Vagina (tissue), 2 donors: ENCODE results near the gene UPK1A.

Source experiments
- POLR2A ChIP-seq, 2 donors: fragments of 450-650 bp; IDR thresholded peaks; one replicate each; pipeline ENCODE4 v1.6.1; 2017; ENCODE audit warnings: antibody characterized with exemption in 2 of 2, mild to moderate bottlenecking in 2 of 2, moderate library complexity in 2 of 2
- TF ChIP-seq, protein P1 (sequence below), 3 experiments: fragments of 450-650 bp in 2 of 3; fragments of 200-600 bp in 1 of 3; sonication (generic) in 1 of 3; IDR thresholded peaks; one replicate each; pipeline ENCODE4 v1.5.1; 2017 to 2019; ENCODE audit warnings: antibody characterized with exemption in 3 of 3, mild to moderate bottlenecking in 2 of 3, moderate library complexity in 2 of 3

DNA sequence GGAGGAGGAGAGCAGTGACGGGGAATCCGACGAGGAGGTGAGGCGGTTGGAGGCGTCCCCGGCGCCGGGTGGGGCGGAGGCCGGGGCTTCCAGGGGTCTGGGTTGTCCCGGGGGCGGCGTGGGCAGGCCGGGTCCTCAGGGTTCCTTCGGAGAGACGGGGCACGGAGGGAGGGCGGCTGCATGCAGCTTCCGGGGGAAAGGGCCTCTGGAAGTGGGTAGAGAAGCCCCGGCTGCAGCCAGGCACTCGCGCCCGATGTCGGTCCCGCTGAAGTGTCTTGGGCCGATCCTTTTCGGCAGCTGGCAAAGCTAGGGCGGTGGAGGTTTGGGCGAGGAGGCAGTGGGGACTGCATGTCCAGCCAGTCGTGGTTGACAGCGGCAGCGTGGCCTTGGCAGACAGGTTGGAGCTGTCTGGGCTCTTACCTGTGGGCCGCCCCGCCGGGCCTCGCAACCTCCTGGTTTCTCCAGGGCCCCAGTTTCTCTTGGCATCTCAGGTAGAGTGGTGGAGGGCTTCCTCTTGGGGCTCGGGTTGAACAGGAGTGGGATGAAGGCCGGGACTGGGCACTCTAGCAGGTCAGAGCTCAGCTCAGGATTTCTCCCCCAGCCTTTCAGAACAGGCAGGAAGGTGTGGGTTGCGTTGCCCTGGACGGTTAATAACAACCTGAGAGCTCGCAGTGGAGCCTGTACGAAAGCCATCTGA is 52.2 kb downstream of the UPK1A start:
- TF ChIP-seq, protein P1, sequence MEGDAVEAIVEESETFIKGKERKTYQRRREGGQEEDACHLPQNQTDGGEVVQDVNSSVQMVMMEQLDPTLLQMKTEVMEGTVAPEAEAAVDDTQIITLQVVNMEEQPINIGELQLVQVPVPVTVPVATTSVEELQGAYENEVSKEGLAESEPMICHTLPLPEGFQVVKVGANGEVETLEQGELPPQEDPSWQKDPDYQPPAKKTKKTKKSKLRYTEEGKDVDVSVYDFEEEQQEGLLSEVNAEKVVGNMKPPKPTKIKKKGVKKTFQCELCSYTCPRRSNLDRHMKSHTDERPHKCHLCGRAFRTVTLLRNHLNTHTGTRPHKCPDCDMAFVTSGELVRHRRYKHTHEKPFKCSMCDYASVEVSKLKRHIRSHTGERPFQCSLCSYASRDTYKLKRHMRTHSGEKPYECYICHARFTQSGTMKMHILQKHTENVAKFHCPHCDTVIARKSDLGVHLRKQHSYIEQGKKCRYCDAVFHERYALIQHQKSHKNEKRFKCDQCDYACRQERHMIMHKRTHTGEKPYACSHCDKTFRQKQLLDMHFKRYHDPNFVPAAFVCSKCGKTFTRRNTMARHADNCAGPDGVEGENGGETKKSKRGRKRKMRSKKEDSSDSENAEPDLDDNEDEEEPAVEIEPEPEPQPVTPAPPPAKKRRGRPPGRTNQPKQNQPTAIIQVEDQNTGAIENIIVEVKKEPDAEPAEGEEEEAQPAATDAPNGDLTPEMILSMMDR (IDR thresholded peaks at IDR 0.05) = no peak
- TF ChIP-seq POLR2A (IDR thresholded peaks at IDR 0.05) = no peak
